Activated naive CD8-positive, alpha-beta T cell (primary cell): Measurements from ENCODE around the gene SMAD6.

Experiments used
- H3K27ac Mint-ChIP-seq: one replicate; pipeline ENCODE4 v1.8.0; 2021; ENCODE audit warnings: mixed read lengths
- H3K27me3 Mint-ChIP-seq: one replicate; pipeline ENCODE4 v1.8.0; 2021; ENCODE audit warnings: mixed read lengths
- H3K36me3 Mint-ChIP-seq: one replicate; pipeline ENCODE4 v1.8.0; 2021; ENCODE audit warnings: mixed read lengths
- H3K4me1 Mint-ChIP-seq: one replicate; pipeline ENCODE4 v1.8.0; 2021; ENCODE audit warnings: low read depth, mixed read lengths
- H3K4me3 Mint-ChIP-seq: one replicate; pipeline ENCODE4 v1.8.0; 2021; ENCODE audit warnings: mild to moderate bottlenecking, mixed read lengths
- H3K9me3 Mint-ChIP-seq: one replicate; pipeline ENCODE4 v1.8.0; 2021; ENCODE audit warnings: low read depth, mixed read lengths

Gene SMAD6

DNA sequence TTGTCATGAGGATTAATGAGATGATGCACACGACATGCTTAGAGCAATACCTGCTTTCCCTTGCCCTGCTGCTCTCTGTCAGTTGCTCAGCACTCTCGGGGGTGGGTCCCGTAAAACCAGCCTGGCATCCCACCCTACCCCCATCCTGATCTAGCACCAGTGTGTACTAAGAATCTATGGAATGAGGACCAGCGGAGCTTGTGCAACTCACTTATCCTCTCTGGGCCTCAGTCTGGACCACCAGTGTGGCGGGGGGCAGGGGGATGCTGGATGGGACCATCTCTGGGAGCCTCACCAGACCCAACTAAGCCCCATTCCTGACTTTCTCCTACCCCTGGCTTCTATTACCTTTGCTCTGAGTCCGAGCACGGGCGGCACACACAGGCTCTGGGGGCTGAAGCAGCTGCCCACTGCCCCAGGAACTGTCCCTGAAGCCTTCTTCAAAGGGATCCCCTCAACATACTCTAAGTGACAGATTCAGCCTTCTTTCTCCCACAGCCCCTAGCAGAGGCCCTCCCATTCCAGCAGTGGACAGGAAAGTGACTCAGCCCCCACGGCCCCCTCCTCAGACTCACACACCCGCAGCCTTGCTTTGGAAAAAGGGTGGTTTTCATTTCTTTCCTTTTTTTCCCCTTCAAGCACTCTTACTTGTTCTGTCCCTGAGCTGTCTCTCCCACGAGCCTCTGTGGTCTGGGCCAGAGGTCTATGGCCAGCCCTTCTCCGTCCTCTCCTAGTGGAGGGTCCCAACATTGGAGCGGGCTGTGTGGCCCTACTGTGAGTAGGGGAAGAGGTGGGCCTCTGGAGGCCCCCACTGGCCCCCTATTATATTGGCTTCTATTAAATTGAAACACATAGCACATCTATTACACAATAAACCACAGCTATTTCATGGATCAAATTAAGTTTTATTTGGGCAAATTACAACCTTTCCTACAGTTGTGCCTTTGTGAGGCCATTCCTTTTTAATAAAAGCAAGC lies 100.3 kb downstream of the SMAD6 start:
- no peak overlapping the region for H3K4me3 Mint-ChIP-seq

DNA sequence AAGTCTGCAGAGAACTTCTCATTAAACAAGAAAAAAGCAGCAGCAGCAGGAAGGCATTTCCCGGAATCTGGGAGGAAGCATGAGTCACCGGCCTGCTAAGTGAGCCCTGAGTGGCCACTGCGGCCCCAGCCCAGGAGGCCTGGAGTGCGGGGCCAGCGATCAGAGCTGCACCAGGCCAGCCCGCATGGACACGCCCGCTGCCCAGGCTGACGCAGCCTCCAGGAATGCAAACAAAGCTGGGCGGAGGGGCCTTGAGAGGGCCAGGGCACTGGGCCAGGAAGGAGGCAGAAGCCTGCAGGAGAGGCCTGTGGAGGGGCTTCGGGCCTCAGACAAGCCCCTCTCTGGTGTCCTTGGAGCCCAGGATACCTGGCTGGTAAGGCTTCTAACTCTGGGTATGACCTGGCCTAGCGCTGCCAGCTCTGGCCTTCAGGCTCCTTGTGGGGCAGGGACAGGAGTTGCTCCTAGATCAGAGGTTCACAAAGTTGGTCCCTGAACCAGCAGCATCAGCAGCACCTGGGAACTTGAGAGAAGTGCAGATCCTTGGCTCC lies 101.2 kb downstream of the SMAD6 start:
- no peaks in the 10 kb centered on the region for H3K27me3 Mint-ChIP-seq

More for the DNA sequence above, 100.3 kb downstream of the SMAD6 start:
- Mint-ChIP-seq H3K4me1 (no peaks in the 10 kb centered on the region), H3K9me3 (no peaks in the 10 kb centered on the region), H3K36me3 (no peaks in the 10 kb centered on the region), H3K27ac (no peak overlapping the region), H3K27me3 (no peaks in the 10 kb centered on the region)

DNA sequence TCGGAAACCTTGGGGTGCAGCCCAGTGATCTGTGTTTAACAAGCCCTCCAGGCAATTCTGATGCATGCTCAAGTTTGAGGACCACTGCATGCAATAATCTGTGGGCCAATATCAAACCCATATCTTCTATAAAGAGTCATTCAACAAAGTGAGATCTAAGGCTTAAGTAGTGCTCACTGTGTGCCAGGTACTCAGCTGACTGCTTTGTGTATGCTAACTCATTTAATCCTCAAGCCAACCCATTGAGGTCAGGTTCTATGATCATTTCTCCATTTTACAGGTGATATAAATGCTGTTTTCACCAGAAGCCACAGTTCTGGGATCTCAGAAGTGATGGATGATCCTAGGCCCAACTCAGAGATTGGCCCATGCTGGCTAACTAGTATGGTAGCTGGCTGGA lies 101.7 kb downstream of the SMAD6 start:
- Mint-ChIP-seq H3K27me3 (no peaks in the 10 kb centered on the region), H3K27ac (no peak overlapping the region), H3K4me3 (no peak overlapping the region), H3K36me3 (no peaks in the 10 kb centered on the region), H3K4me1 (no peaks in the 10 kb centered on the region), H3K9me3 (no peaks in the 10 kb centered on the region)

More for the DNA sequence above, 101.2 kb downstream of the SMAD6 start:
- Mint-ChIP-seq H3K36me3 (no peaks in the 10 kb centered on the region), H3K9me3 (no peaks in the 10 kb centered on the region), H3K4me3 (no peak overlapping the region), H3K27ac (no peak overlapping the region), H3K4me1 (no peaks in the 10 kb centered on the region)

DNA sequence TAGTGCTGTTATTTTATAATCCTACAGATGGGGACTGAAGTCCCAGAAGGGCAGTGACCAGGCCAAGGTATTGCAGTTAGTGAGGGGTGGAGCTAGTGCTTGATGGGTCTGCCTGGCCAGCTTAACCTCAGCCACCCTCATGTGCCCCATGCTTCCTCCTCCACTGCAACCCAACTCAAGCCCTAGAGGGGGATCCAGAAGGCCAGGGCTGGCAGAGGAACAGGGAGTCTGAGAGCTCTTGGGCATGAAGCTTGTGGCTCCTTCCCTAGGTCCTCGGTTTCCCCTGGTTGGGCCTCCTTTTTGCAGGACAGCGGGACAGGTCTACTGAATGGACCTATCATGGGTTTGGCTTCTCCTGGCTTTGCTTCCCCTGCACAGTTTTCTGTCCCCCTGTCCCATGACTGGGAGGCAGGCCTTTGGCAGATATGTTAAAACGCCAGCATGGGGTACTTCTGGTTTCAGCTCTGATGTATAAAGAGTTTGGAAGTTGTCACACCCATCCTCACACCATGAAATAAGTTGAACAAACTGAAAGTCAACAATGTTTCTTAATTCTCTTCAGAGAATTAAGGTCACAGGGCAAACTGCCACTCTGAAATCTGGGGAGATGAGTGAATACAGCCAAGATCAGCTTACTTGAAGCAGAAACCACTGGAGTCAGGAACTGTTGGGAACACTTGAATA lies 103.3 kb downstream of the SMAD6 start:
- Mint-ChIP-seq H3K4me3 (no peak overlapping the region), H3K27ac (no peak overlapping the region), H3K4me1 (no peaks in the 10 kb centered on the region), H3K27me3 (no peaks in the 10 kb centered on the region), H3K36me3 (no peaks in the 10 kb centered on the region), H3K9me3 (no peaks in the 10 kb centered on the region)

DNA sequence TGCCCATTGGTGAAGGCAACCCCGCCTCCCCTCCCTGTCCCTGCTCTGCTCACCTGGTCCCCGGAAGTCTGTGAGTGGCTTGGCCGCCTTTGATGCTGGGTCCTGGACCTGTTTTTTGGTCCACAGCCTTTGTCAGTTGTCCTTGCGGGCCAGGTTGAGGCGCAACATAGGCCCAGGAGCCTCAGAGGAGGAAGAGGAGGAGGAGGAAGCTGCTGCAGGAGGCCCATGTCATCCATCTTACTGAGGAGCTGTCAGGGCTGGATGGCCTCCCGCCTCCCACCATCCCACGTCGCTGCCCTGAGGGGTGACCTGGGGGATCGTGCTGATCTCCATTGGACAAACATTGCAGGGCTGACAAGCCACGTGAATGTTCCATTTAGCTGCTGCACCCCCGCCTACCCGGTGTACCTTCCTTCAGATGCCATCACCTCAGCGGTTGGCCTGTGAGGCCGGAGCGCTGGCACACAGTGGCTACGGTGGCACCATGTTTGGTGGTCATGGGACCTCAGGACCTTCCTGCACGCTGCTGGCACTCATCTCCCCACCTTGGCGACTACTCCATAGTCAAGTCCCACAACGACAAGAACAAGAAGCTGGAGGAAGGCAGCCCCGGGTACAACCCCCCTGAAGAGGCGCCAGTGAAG lies 106.3 kb downstream of the SMAD6 start:
- Mint-ChIP-seq H3K27me3 (no peaks in the 10 kb centered on the region), H3K36me3 (no peaks in the 10 kb centered on the region), H3K4me3 (no peak overlapping the region), H3K4me1 (no peaks in the 10 kb centered on the region), H3K9me3 (no peaks in the 10 kb centered on the region), H3K27ac (no peak overlapping the region)

DNA sequence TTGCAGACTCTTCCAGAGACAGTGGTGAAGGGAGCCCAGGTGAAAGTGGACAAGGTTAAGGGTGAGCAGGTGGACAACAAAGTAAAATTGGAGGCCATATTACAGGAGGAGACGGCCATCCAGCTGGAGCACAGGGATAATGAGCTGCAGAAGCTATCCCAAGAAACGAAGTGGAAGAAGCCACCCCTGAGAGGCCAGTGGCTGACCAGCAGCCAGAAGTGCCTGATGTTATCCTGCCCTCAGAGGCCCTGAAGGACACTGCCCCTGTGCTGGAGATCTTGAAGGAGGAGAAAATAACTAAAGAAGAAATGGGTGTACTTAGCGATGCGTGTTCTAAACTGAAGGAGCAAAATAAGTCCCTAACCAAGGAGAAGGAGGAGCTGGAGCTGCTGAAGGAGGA lies 107.6 kb downstream of the SMAD6 start:
- Mint-ChIP-seq H3K27ac (no peak overlapping the region), H3K9me3 (no peaks in the 10 kb centered on the region), H3K4me3 (no peak overlapping the region), H3K27me3 (peaks cover 4% of the 10 kb centered on the region), H3K4me1 (no peaks in the 10 kb centered on the region), H3K36me3 (no peaks in the 10 kb centered on the region)

DNA sequence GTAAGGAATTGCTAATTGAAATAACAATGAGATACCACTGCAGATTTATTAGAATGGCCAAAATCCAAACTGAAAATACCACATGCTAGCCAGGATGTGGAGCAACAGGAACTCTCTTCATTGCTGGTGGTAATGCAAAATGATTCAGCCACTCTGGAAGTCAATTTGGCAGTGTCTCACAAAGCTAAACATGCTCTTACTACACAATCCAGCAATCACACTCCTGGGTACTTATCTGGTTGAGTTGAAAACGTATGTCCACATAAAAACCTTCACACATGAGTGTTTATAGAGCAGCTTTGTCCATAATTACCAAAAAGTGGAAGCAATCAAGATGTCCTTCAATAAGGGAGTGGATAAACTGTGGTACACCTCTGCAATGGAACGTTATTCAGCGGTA lies 113.3 kb downstream of the SMAD6 start:
- Mint-ChIP-seq H3K4me1 (no peaks in the 10 kb centered on the region), H3K27ac (no peak overlapping the region), H3K9me3 (no peaks in the 10 kb centered on the region), H3K36me3 (no peaks in the 10 kb centered on the region), H3K27me3 (peaks cover 4% of the 10 kb centered on the region), H3K4me3 (no peak overlapping the region)

DNA sequence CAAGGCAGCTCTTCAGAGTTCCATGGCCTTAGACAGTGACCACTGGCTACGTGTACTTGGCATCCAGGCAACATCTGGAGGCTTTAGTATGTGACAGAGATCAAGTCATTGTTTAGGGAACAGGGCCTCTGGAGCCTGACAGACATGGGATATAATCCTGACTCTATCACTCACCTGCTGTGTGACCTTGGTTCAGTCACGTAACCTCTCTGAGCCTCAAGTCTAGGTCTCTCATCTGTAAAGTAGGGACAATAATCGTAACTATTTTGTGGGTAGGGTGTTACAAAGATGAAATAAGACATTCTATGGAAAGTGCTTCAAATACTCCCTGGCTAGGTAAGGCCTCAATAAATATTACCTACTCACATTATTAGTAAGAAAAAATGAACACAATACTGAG lies 114.2 kb downstream of the SMAD6 start:
- Mint-ChIP-seq H3K4me1 (no peaks in the 10 kb centered on the region), H3K9me3 (no peaks in the 10 kb centered on the region), H3K27me3 (peaks cover 4% of the 10 kb centered on the region), H3K4me3 (no peak overlapping the region), H3K36me3 (no peaks in the 10 kb centered on the region), H3K27ac (no peak overlapping the region)

DNA sequence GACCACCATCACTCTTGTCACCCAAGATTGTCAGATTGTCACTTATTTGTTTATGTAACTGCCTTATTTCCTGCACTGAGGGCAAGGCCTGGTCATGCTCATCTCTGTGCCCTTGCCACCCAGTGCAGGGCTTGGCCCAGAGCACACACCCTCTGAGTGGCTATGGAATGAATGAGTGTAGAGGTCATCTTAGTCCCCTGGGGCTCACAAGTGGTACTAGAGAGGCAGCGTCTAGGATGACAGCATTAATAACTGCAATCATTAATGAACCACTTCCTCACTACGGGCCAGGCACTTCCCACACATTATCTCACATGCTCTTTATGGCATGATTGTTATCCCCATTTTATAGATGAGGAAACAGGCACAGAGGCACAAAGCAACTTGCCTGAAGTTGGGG lies 117.0 kb downstream of the SMAD6 start:
- Mint-ChIP-seq H3K4me3 (no peak overlapping the region), H3K36me3 (no peaks in the 10 kb centered on the region), H3K9me3 (no peaks in the 10 kb centered on the region)

DNA sequence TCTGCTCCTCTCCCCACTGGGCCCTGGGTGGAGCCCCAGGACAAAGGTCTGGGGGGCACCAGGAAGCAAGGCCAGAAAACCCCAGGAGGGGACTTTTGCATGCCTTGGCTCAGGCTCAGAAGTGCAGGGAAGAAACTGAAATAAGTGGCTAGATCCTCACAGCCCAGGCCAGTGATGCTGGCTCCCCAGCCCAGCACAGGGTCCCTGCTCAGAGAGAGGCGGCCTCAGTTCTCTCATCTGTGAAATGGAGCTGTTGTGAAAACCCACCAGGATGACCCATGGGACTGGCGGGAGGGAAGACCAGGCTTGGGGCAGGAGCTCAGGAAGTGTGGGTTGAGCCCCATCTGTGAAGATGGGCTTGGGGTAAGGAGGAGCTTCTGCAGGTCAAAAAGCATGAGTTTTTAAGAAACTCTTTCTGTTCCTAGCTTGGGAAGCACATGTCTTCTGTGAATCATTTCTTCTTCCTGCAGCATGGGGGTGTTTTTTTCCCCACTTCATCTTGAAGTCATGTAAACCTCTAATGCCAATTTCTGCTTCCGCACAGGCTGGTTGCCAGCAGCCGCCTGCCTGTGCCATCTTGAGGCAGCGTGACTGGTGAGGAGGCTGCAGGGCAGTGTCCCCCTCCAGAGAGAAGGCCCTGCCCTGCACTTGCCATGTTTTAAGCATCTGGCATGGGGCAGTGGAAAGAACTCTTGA lies 118.6 kb downstream of the SMAD6 start:
- H3K4me1 Mint-ChIP-seq = no peaks in the 10 kb centered on the region
- no peaks in the 10 kb centered on the region for H3K36me3 Mint-ChIP-seq
- no peaks in the 10 kb centered on the region for H3K9me3 Mint-ChIP-seq
- H3K27me3 Mint-ChIP-seq = no peaks in the 10 kb centered on the region
- no peak overlapping the region for H3K27ac Mint-ChIP-seq
- no peak overlapping the region for H3K4me3 Mint-ChIP-seq

More for the DNA sequence above, 117.0 kb downstream of the SMAD6 start:
- H3K27ac Mint-ChIP-seq = no peak overlapping the region
- H3K27me3 Mint-ChIP-seq = peaks cover 4% of the 10 kb centered on the region
- no peaks in the 10 kb centered on the region for H3K4me1 Mint-ChIP-seq

DNA sequence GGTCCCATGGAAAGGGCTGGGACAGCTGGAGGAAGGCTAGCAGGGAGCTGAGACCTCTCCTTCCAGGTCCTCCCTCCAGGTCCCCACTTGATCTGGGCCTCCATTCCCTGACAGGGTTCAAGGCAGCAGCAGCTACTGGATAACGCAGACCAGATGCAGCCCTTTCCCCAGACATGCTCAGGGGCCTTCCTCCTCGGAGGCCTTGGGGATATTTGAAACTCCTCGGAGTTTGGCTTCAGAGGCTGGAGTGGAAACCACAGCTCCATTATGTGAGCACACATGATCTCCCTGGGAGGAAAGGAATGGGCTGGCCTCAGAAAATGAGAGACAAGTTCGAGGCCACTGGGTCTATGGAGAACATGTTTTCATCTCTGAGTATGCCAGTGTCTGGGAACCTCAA lies 119.3 kb downstream of the SMAD6 start:
- Mint-ChIP-seq H3K4me3 (no peak overlapping the region), H3K4me1 (no peaks in the 10 kb centered on the region), H3K27ac (no peak overlapping the region), H3K27me3 (no peaks in the 10 kb centered on the region), H3K9me3 (no peaks in the 10 kb centered on the region), H3K36me3 (no peaks in the 10 kb centered on the region)

DNA sequence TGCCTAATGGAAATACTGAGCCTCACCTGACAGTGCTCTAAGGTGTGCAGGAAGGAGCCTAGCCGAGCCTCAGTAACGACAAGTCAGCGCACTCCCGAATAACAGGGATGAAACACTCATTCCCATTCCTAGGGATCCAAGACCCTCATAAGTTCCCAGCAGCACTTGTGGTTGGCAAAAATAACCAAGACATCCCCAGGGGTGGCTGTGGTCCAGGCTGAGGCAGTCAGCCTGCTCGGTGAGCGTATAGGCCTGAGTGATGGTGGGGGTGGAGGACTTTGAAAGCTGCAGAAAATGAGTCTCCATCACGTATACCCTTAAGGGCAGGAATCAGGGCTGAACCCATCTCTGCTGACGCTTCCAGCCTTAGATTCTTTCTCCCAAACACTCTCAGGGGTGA lies 120.1 kb downstream of the SMAD6 start:
- no peaks in the 10 kb centered on the region for H3K4me1 Mint-ChIP-seq
- no peak overlapping the region for H3K27ac Mint-ChIP-seq
- H3K27me3 Mint-ChIP-seq = no peaks in the 10 kb centered on the region
- no peaks in the 10 kb centered on the region for H3K36me3 Mint-ChIP-seq
- no peaks in the 10 kb centered on the region for H3K9me3 Mint-ChIP-seq
- H3K4me3 Mint-ChIP-seq = no peak overlapping the region

DNA sequence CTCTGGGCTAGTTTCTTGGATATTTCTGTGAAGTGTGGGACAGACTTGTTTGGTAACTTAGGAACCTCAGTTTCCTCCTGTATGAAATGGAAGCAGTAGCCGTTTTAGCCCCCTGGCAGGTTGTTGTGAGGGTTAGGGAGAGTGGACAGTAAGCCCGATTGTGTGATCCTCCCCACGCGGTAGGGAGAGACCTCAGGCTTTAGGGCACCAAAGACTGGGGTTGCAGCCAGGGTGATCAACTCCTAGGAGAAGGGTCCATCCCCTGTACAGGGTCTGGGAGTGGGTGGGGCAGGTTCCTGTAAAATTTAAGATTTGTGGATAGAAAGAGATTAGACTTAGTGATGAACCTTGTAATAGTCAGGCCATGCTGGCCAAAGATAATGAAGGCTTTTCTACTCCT lies 120.5 kb downstream of the SMAD6 start:
- H3K4me3 Mint-ChIP-seq = no peak overlapping the region
- no peaks in the 10 kb centered on the region for H3K27me3 Mint-ChIP-seq
- H3K27ac Mint-ChIP-seq = no peak overlapping the region
- H3K36me3 Mint-ChIP-seq = no peaks in the 10 kb centered on the region
- H3K9me3 Mint-ChIP-seq = no peaks in the 10 kb centered on the region
- H3K4me1 Mint-ChIP-seq = no peaks in the 10 kb centered on the region

DNA sequence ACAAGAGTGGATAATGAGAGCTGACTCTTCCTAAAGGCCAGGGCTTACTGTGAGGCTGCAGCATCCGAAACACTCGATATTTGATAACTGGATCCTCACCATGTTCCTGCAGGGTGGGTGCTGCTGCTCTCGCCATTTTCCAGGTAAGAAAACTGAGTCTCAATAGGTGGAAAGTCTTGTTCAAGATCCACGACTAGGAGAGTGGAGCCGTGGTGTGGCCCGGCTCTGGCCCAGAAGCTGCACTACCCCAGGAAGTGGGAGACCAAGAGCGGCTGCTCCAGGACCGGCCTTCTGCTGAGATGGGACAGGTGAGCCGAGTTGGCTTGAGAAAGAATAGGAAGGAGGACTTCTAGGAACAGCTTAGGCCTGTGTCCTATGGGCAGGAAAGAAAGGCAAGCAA lies 121.6 kb downstream of the SMAD6 start:
- Mint-ChIP-seq H3K27ac (no peak overlapping the region), H3K9me3 (no peaks in the 10 kb centered on the region), H3K27me3 (no peaks in the 10 kb centered on the region), H3K4me3 (no peak overlapping the region), H3K36me3 (no peaks in the 10 kb centered on the region), H3K4me1 (no peaks in the 10 kb centered on the region)
